HepG2 (cell line): ENCODE data around the gene RPL37A. TPM values are rescaled to one million over a fixed set of nuclear protein-coding genes. Genes with fewer than 3 reads are reported as not detected.

ENCODE experiments used
- BRD4 ChIP-seq: sonication (generic); formaldehyde crosslinking; IDR thresholded peaks from 2 replicates; pipeline ENCODE4 v1.4.0; 2020; ENCODE audit warnings: missing genetic modification reagents
- GZF1 ChIP-seq: sonication (generic); formaldehyde crosslinking; IDR thresholded peaks from 2 replicates; pipeline ENCODE4 v1.5.1; 2020; ENCODE audit warnings: mild to moderate bottlenecking, missing genetic modification reagents
- HOXA9 ChIP-seq: sonication (generic); formaldehyde crosslinking; IDR thresholded peaks from 2 replicates; pipeline ENCODE4 v1.8.1; 2022; ENCODE audit warnings: missing genetic modification reagents, mild to moderate bottlenecking, moderate library complexity, borderline replicate concordance
- NCOA1 ChIP-seq: sonication (generic); formaldehyde crosslinking; IDR thresholded peaks from 2 replicates; pipeline ENCODE4 v1.9.0; 2021; ENCODE audit warnings: missing genetic modification reagents
- NFE2 ChIP-seq: sonication (generic); formaldehyde crosslinking; IDR thresholded peaks from 2 replicates; pipeline ENCODE4 v1.4.0; 2020; ENCODE audit warnings: missing genetic modification reagents
- NFE2L1 ChIP-seq: sonication (generic); formaldehyde crosslinking; IDR thresholded peaks from 2 replicates; pipeline ENCODE4 v1.4.0; 2020; ENCODE audit warnings: missing genetic modification reagents, mild to moderate bottlenecking, borderline replicate concordance
- PAF1 ChIP-seq: IDR thresholded peaks from 2 replicates; pipeline ENCODE4 v1.6.1; 2016; ENCODE audit warnings: missing genetic modification reagents, missing compliant biosample characterization
- POLR2G ChIP-seq: fragments of 200-400 bp; formaldehyde crosslinking; IDR thresholded peaks from 2 replicates; pipeline ENCODE4 v1.6.1; 2018; ENCODE audit warnings: mild to moderate bottlenecking, low read depth, low read length, moderate library complexity
- RBFOX2 ChIP-seq: fragments of 200-400 bp; formaldehyde crosslinking; IDR thresholded peaks from 2 replicates; pipeline ENCODE4 v1.6.1; 2017; ENCODE audit warnings: low read depth, mild to moderate bottlenecking, low read length
- SKI ChIP-seq: fragments of 450-650 bp; IDR thresholded peaks from one replicate; pipeline ENCODE4 v1.6.1; 2018; ENCODE audit warnings: mild to moderate bottlenecking; ENCODE audit not compliant: partially characterized antibody
- ZNF253 ChIP-seq: sonication (generic); formaldehyde crosslinking; IDR thresholded peaks from 2 replicates; pipeline ENCODE4 v1.8.0; 2022; ENCODE audit warnings: mild to moderate bottlenecking, missing genetic modification reagents, borderline replicate concordance
- ZNF460 ChIP-seq: sonication (generic); formaldehyde crosslinking; IDR thresholded peaks from 2 replicates; pipeline ENCODE4 v1.5.1; 2020; ENCODE audit warnings: missing genetic modification reagents, mild to moderate bottlenecking, borderline replicate concordance
- ZNF501 ChIP-seq: sonication (generic); formaldehyde crosslinking; IDR thresholded peaks from 2 replicates; pipeline ENCODE4 v1.5.1; 2020; ENCODE audit warnings: mild to moderate bottlenecking, moderate library complexity, missing genetic modification reagents
- polyA plus RNA-seq, 8 experiments: library from polyadenylated mRNA; depleted of rRNA in 3 of 8; stranded (reverse) in 7 of 8; unstranded in 1 of 8; fragments of >200 nt; fragmentation: Illumina TruSeq in 4 of 8; extraction: Trizol in 4 of 8; gene quantifications; 2 replicates each; pipeline versions ENCODE4 v1.2.1 to v1.2.3, GENCODE V29; 2011 to 2016; ENCODE audit warnings: low read depth in 4 of 8, missing spikeins in 1 of 8, mixed read lengths in 1 of 8; ENCODE audit not compliant: insufficient read depth in 1 of 8
- total RNA-seq, 5 experiments: library from RNA; depleted of rRNA; stranded (reverse); fragments of >200 nt; fragmentation: Illumina TruSeq; extraction: Trizol; gene quantifications; 2 replicates each; pipeline ENCODE4 v1.2.3, GENCODE V29; 2016; ENCODE audit warnings: low read depth in 1 of 5
- TF ChIP-seq, protein P1 (sequence below), 2 experiments: sonication (generic) in 1 of 2; formaldehyde crosslinking in 1 of 2; IDR thresholded peaks; 2 replicates each; pipeline versions ENCODE4 v1.4.0 to v1.6.1; 2016 to 2020; ENCODE audit warnings: borderline replicate concordance in 1 of 2, low read depth in 1 of 2, mild to moderate bottlenecking in 1 of 2, missing genetic modification reagents in 1 of 2
- TF ChIP-seq, protein P2 (sequence below): sonication (generic); formaldehyde crosslinking; conservative IDR thresholded peaks from 2 replicates; pipeline ENCODE4 v1.8.1; 2023; ENCODE audit warnings: missing genetic modification reagents
- TF ChIP-seq, protein P3 (sequence below): sonication (generic); formaldehyde crosslinking; IDR thresholded peaks from 2 replicates; pipeline ENCODE4 v1.4.0; 2020; ENCODE audit warnings: missing genetic modification reagents; ENCODE audit errors: not compliant biosample characterization
- TF ChIP-seq, protein P4 (sequence below), 2 experiments: IDR thresholded peaks; 2 replicates each; pipeline ENCODE4 v1.6.1; 2011 to 2012; ENCODE audit warnings: low read length in 2 of 2, borderline replicate concordance in 1 of 2, low read depth in 1 of 2, mild to moderate bottlenecking in 1 of 2, moderate library complexity in 1 of 2

The RPL37A gene
- total and polyA plus RNA-seq, 2 of the 13 experiments (the other 11 are each of a cell fraction or from before 2014, with no cell fraction given): 6,902 to 7,910 TPM

DNA sequence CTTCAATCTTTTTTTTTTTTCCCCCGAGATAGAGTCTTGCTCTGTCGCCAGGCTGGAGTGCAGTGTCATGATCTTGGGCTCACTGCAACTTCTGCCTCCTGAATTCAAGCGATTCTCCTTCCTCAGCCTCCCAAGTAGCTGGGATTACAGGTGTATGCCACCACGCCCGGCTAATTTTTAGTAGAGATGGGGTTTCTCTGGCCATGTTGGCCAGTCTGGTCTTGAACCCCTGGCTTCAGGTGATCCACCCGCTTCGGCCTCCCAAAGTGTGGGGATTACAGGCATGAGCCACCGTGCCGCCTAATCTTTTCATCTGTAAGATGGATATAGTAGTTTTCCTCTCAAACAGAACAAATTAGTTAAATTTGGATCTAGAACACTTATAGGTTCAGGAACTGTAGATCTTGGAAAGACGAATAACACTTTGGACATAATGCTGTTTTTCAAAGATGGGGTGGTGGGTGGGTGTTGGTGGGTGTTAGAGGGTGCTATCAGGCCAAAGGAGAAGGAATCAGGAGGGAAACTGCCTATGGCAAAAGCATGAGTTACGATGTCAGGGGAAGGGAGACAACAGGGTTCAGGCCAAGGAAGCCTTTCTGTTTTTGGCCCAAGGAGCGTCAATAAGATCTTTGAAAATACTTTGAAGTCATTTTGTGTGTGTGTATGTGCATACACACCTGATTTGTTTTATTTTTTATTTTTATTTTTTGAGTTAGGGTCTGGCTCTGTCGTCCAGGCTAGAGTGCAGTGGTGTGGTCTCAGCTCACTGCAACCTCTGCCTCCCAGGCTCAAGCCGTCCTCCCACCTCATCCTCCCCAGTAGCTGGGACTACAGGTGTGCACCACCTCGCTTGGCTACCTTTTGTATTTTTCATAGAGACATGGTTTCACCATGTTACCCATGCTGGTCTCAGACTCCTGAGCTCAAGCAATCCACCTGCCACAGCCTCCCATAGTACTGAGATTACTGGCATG lies 6.8 kb downstream of the RPL37A start (continued):
- TF ChIP-seq ZNF460 (CRISPR knock-in tag) (peak; percentile 41; the same call in 1 of the 2 replicates), NFE2 (CRISPR knock-in tag) (no peak), BRD4 (CRISPR knock-in tag) (no peak), RBFOX2 (0 out of 2 replicates have a peak, but pooled peaks have one; percentile 25), SKI (no peak), ZNF501 (0 out of 2 replicates have a peak, but pooled peaks have one; percentile 39), NFE2L1 (CRISPR knock-in tag) (no peak), POLR2G (peak; percentile 79), ZNF253 (CRISPR knock-in tag) (no peak), NCOA1 (CRISPR knock-in tag) (peak; percentile 65; the same call in 1 of the 2 replicates), HOXA9 (CRISPR knock-in tag) (no peak), PAF1 (peak; percentile 81), GZF1 (CRISPR knock-in tag) (0 out of 2 replicates have a peak, but pooled peaks have one; percentile 18)
- TF ChIP-seq, protein P1, sequence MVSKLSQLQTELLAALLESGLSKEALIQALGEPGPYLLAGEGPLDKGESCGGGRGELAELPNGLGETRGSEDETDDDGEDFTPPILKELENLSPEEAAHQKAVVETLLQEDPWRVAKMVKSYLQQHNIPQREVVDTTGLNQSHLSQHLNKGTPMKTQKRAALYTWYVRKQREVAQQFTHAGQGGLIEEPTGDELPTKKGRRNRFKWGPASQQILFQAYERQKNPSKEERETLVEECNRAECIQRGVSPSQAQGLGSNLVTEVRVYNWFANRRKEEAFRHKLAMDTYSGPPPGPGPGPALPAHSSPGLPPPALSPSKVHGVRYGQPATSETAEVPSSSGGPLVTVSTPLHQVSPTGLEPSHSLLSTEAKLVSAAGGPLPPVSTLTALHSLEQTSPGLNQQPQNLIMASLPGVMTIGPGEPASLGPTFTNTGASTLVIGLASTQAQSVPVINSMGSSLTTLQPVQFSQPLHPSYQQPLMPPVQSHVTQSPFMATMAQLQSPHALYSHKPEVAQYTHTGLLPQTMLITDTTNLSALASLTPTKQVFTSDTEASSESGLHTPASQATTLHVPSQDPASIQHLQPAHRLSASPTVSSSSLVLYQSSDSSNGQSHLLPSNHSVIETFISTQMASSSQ (IDR thresholded peaks at IDR 0.05; ENCODE audit: low read depth): 0 out of 2 replicates have a peak, but pooled peaks have one; percentile 14
- TF ChIP-seq, protein P1 (CRISPR knock-in tag; IDR thresholded peaks at IDR 0.05; ENCODE audit: borderline replicate concordance): no peak
- TF ChIP-seq, protein P2, sequence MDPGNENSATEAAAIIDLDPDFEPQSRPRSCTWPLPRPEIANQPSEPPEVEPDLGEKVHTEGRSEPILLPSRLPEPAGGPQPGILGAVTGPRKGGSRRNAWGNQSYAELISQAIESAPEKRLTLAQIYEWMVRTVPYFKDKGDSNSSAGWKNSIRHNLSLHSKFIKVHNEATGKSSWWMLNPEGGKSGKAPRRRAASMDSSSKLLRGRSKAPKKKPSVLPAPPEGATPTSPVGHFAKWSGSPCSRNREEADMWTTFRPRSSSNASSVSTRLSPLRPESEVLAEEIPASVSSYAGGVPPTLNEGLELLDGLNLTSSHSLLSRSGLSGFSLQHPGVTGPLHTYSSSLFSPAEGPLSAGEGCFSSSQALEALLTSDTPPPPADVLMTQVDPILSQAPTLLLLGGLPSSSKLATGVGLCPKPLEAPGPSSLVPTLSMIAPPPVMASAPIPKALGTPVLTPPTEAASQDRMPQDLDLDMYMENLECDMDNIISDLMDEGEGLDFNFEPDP (CRISPR knock-in tag): 0 out of 2 replicates have a peak, but pooled peaks have one; percentile 56
- TF ChIP-seq, protein P3, sequence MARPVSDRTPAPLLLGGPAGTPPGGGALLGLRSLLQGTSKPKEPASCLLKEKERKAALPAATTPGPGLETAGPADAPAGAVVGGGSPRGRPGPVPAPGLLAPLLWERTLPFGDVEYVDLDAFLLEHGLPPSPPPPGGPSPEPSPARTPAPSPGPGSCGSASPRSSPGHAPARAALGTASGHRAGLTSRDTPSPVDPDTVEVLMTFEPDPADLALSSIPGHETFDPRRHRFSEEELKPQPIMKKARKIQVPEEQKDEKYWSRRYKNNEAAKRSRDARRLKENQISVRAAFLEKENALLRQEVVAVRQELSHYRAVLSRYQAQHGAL (CRISPR knock-in tag): no peak
- TF ChIP-seq, protein P4, sequence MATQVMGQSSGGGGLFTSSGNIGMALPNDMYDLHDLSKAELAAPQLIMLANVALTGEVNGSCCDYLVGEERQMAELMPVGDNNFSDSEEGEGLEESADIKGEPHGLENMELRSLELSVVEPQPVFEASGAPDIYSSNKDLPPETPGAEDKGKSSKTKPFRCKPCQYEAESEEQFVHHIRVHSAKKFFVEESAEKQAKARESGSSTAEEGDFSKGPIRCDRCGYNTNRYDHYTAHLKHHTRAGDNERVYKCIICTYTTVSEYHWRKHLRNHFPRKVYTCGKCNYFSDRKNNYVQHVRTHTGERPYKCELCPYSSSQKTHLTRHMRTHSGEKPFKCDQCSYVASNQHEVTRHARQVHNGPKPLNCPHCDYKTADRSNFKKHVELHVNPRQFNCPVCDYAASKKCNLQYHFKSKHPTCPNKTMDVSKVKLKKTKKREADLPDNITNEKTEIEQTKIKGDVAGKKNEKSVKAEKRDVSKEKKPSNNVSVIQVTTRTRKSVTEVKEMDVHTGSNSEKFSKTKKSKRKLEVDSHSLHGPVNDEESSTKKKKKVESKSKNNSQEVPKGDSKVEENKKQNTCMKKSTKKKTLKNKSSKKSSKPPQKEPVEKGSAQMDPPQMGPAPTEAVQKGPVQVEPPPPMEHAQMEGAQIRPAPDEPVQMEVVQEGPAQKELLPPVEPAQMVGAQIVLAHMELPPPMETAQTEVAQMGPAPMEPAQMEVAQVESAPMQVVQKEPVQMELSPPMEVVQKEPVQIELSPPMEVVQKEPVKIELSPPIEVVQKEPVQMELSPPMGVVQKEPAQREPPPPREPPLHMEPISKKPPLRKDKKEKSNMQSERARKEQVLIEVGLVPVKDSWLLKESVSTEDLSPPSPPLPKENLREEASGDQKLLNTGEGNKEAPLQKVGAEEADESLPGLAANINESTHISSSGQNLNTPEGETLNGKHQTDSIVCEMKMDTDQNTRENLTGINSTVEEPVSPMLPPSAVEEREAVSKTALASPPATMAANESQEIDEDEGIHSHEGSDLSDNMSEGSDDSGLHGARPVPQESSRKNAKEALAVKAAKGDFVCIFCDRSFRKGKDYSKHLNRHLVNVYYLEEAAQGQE (IDR thresholded peaks at IDR 0.05; ENCODE audit: borderline replicate concordance in 1 of 2, low read depth in 1 of 2, low read length in 2 of 2): no peak
